Limb (tissue), 2 donors: Measurements from ENCODE around the gene EPHB3.

Source experiments
- DNase-seq, 2 donors: peaks; one replicate each; pipeline ENCODE4 v3.0.0-alpha.2; 2016; ENCODE audit errors: extremely low spot score in 2 of 2

The EPHB3 gene

DNA sequence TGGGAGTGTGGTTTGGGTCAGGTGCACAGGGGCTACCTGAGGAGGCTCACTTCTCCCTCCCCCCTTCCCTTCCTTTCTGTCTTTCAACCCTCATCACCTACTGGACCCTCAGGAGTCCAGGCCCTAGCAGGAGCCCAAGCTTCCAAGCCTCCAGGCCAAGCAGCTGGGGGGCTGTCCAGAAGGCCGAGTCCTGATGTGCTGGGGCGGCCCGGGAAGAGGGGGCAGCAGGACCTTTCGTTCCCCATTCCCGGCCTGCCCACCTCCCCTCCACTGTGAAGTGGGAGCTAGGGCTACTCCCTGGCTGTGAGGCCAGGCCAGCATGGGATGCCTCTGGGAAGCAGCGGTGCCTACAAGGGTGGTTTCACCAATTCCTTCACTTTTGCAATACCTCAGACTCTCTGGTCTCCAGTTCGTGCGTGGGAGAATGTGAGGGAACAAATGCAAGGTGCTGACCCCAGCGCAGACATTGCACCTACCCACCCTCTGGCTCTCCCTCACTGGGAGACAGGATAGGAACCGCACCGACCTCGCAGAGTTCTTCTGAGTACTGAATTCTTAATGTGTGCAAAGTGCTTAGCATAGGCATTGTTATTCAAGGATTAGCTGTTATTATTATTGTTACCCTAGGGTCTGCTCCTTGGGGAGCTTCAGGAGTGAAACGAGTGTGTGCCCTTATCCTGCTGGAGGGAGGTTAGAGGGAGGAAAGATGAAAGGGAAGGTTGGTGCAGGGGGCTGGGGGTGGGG is 2.5 kb downstream of the EPHB3 start:
- DNase-seq, result peak in 1 of 2 donors; percentile 28

DNA sequence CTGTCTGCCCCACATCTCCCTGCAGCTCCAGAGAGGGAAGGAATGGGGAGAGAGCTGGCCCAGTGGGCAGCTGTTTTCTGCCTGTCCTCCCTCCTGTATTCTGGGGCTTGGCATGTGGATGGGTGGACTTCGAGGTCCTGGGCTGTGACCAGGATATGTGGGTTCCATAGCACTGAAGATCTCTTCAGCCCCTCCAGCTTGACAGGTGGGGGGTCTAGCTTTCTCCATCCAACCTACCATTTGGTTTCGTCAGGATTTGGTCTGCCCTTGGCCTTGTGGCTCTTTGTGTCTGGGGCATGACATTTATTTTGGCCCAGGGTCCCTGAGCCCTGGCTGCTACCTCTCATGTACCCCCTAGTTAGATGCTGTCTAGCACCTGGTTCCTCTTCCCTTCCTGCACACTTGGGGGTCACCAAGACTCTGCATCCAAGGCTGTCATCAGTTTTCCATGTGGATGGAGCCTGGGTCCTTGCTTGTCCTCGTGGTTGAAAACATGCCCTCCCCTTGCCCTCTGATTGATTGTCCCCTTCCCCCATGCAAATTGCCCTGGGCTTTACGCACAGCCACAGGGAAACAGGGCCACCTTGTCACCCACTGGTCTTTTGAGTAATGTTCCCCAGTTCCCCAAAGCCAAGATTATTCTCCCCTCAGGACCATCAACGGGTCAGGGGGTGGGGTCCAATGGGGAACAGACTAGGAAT is 3.2 kb downstream of the EPHB3 start:
- peak in 1 of 2 donors; percentile 24 for DNase-seq

DNA sequence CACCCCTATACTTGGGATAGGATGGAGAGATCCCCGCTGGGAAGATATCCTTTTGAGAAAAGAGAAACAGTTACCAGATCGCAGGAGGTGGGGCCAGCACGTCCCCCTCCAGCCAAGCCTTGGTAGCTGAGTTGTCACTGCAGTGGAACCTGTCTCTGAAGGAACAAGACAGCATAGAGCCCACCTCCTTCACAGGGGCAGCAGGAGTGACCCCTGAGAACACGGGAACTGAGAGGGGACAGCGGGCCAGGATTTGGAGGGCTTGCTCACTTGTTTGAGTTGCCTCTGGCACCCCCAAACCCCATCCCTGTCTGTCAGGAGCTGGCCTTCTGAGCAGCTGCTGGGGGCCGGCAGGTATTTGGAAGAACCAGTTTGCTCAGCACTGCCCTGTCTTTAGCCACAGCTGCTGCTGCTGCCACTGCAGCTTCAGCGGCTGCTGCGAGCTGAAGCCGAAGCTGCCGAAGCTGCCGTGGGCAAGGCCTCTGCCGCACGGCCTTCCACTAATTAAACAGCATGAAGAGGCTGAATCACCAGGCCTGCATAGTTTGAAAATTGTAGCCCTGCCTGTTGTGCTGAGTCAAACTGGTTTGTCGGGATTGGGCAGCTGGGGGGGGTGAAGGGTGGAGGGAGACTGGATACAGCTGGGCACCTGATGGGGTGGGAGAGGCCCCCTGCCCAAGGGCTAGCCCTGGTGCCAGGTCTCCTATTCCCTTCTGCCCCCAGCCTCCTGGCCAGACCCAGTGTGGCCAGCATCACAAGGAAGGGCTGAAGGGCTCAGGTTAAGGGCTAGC is 4.0 kb downstream of the EPHB3 start:
- no peak for DNase-seq

DNA sequence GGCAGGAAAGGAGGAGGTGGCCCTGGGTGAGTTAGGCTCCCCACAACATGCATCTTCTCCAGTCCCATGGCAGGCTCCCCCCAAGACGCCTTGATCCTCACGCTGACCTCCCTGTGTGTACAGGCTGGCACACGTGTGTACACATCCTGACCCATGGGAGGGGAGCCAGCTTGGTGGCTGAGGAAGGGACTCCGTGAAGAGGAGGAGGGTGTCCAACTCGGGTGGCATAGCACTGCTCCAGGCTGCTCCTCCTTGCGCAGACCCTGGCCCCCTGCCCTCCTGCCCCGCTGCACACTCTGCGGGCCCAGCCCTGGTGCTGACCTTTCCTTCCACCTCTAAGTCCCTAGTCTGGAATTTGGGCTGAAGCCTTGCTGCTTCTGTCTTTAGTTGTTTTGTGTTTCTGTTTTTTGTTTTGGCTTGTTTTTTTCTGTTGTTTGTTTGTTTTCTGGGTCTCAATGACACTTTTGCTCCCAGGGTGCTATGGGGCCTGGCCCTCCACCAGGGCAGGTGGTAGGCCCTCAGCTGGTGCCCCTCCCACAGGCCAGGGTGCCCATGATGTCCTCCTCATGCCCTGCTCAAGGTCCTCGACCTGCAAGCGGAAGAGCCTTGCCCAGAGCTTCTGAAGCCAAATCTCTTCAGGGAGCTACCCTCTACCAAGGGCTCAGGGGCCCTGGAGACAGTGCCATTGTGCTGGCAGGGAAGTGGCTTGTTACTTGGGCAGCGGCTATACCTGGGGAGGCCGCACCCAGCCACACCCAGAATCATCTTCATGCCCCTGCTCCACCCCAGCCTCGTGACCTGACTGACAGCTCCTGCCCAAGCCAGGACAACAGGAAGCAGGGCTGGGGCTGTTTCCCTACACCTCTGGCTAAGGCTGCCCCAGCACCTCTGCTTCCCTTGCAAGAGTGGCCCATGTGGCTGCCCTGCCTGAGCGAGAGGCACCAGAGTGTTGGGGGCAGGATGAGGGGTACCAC is 5.1 kb downstream of the EPHB3 start:
- DNase-seq, result no peak

DNA sequence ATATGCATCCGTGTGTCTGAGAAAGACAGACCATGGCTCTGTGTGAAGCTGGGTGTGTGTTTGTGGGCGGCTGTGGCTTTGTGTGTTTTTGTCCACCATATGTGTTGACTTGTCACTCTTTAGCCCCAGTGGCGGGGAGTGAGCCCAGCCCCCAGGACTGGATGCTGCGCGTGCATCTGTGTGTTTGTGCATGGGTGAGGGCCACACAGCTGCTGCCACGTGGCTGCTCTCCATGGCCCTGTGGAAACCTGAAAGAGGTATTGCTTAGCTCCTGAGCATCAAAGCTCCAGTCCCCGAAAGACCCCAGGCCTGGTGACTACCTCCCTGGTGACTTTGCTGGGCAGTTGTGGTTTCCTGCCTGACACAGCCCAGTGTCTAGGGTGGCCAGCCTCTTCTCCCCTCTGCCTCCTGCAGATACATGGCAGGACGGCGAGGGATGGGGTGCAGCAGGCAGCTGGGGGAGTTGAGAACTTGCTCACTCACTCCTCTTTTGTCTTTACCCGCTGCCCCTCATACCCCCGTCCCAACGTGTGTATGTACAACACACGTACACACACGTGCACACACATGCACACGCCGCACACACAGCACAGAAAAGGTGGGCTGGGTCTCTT is 6.5 kb downstream of the EPHB3 start:
- peak in 1 of 2 donors; percentile 55 for DNase-seq

DNA sequence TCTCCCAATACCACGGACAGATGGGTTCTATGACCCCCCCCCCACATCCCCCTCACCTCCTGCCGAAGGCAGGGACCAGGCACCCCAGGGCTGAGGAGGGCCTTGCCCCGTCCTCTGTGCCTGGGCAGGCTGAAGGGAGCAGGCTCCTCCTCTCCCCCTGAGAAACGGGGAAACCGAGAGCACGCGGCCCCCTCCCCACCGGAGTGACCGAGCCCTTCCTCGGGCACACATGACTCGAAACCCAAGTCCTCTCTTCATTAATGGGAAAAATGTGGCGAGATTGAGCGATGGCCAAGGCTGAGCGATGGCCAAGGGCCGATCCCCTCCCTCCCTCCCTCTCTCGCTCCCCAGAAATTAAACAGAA is 7.0 kb downstream of the EPHB3 start:
- no peak for DNase-seq

DNA sequence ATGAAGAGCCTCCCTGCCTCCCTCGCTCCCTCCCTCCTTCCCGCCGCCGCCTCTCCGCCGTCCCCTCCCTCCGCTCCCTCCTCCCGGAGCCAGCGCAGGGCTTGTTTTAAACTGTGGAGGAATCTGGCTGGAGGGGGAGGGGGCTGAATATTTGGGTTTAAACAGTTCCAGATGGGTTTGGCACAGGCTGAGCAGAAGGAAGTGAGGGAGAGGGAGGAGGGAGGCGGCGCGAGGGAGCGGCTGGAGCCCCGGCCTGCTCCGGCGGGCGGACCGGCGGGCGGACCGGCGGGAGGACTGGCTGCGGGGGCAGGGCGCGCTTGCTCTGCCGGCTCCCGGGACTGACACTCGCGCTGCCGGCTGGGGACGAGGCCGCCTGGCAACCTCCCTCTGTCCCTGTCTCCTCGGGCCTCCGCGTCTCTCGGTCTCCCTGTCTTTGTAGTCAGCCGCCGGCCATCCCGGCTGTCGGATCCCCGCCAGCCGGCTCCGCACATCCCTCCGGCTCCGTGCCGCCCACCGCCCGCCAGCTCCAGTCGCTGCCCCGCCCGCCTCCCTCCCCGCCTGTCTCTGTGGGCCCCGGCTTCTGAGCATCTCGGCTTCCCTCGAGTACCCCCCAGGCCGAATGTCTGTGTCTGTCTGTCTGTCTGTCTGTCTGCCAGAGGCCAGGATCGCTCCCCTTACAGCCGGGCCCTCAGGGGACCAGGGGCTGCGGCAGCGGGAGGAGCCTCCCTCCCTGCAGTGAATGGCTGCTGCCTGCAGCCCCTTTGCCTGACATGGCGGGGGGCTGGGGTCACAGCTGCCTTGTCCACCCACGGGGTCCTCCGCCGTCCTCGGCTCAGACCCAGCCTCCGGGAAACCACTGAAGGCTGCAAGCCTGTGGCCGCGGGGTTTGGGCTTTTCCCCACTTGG is 7.6 kb downstream of the EPHB3 start:
- peak; percentile 93 to 97 for DNase-seq

DNA sequence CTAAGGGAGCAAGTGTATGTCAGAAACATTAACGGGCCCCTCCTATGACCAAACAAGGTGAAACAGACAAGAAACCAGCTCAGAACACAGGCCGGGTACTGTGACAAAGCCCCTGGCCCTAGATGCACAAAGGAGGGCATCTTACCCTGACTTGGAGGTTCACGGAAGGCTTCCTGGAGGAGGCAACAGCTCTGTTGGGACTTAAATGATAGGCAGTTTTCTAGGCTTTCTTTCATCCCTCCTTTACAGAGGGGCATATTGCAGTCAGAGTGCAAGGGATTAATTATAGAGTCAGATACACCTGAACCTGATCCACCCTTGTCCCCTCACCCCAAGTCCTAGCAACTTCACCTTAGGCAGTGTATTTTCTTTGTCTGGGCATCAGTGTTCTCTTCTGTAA is 8.4 kb downstream of the EPHB3 start:
- no peak for DNase-seq

DNA sequence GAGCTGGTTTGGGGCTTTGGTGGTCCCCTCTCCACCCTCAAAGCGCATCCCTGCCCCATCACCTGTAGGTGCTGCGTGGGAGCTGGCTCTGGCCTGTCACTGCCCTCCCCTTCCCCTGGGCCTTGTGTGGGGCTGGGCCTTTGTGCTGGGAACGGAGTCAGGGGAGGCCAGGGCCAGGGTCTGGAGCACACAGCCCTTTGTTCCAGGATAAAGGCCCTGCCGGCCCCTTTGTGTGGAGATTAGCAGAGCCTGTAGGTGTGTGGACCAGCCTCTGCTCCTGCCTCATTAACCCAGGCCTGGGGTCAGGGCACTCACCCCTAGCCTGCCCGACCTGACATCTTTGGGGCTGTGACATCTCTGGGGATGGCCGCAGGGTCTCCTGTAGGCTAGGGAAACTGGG is 8.9 kb downstream of the EPHB3 start:
- DNase-seq, result peak in 1 of 2 donors; percentile 31

DNA sequence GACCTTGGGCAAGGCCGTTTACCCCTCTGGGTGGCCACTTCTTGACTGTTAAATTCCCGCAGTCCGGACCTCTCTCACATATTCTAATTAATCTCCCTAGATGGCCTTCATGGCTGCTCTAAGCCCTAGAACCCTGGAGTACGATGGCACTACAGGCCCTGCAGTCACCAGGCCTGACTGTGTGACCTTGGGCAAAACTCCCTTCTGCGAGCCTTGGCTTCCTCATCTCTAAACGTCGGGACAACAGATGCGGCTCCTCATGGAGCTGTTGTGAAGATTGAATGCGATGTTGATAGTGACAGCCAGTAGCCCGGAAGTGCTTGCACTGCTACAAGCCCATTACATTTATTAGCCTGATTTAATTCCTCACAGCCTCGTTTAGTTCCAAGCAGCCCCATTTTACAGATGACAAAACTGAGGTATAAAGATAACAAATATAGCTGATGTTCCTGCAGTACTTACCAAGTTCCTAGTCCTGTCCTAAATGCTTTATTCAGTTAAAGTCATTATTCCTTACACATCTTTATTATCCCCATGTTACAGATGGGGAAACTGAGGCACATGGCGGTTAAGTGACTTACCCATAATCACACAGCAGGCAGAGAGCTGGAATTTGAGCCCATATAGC is 10.3 kb downstream of the EPHB3 start:
- no peak for DNase-seq

DNA sequence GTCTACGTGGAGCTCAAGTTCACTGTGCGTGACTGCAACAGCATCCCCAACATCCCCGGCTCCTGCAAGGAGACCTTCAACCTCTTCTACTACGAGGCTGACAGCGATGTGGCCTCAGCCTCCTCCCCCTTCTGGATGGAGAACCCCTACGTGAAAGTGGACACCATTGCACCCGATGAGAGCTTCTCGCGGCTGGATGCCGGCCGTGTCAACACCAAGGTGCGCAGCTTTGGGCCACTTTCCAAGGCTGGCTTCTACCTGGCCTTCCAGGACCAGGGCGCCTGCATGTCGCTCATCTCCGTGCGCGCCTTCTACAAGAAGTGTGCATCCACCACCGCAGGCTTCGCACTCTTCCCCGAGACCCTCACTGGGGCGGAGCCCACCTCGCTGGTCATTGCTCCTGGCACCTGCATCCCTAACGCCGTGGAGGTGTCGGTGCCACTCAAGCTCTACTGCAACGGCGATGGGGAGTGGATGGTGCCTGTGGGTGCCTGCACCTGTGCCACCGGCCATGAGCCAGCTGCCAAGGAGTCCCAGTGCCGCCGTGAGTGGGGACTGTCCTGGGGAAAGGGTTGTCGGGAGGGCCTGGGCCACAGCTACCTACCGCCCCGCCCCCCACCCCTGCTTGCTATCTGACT is 11.2 kb downstream of the EPHB3 start:
- DNase-seq, result no peak

DNA sequence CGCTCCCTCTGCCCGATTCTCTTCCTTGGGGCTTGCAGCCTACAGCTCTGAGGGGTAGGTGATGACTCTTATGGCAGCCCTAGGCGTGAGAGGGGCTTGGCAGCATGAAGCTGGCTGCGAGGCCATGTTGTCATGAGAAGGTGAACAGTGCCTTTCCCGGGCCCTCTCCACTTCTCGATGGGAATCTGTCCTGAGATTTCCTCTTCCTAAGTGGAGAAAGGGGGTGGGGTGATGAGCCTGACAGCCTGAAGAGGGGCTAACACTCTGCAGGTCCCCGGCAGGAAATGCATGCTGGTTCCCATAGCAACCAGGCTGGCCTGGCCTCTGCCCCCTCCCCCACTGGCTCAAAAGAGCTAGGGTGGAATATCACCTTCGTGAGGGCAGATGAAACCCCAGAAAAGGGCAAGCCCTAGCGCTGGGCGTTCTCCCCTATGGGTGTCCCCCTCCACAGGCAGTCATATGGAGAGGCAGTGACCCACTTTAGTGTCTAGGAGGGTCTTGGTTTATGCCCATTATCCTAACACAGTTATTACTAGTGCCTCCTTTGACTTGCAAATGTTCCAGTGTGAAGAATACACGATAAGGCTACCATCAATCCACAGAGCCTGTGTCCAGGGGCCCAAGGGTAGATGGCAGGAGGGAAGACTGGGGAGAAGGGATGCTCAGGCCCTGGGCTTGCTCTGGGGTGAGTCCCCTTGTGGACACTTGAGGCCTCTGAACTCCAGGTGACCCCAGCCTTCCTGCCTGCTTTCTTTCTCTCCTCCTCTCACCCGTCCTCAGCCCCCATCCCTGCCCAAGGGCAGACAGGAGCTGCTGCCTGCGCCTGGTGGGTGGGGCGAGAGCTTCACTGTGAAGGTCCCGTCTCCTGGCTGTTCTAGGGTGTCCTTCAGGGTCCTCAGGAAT is 13.2 kb downstream of the EPHB3 start:
- DNase-seq, result no peak

DNA sequence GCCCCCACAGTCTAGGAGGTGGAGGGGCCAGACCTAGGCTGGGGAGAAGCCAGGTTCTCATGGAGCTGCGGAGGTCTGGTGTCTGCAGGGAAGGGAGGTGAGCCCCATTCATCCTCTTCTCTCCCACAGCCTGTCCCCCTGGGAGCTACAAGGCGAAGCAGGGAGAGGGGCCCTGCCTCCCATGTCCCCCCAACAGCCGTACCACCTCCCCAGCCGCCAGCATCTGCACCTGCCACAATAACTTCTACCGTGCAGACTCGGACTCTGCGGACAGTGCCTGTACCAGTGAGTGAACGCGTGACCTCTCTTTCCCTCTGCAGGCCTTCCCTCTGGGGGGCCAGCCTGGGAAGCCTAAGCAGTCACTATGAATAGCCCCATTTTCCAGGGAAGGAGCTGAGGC is 14.1 kb downstream of the EPHB3 start:
- no peak for DNase-seq

DNA sequence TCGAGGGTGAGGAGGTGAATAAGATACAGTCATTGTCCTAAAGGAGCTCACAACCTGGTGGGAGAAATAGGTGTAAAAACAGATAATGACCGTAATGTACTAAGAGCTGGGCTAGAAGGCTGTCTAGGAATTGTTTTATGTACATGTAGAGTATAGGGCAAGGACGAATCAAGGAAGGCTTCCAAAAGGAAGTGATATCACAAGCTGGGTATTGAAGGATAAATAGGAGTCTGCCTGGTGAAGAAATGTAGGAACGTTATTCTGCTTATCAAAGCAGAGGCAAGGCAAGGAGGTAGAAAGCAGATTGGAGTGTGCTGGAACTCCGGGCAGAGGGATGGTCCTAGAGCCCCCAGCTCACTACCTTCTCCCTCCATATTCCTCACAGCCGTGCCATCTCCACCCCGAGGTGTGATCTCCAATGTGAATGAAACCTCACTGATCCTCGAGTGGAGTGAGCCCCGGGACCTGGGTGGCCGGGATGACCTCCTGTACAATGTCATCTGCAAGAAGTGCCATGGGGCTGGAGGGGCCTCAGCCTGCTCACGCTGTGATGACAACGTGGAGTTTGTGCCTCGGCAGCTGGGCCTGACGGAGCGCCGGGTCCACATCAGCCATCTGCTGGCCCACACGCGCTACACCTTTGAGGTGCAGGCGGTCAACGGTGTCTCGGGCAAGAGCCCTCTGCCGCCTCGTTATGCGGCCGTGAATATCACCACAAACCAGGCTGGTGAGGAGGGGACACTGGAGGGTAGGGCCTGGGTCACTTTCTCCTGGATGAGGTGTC is 15.1 kb downstream of the EPHB3 start:
- DNase-seq, result no peak

DNA sequence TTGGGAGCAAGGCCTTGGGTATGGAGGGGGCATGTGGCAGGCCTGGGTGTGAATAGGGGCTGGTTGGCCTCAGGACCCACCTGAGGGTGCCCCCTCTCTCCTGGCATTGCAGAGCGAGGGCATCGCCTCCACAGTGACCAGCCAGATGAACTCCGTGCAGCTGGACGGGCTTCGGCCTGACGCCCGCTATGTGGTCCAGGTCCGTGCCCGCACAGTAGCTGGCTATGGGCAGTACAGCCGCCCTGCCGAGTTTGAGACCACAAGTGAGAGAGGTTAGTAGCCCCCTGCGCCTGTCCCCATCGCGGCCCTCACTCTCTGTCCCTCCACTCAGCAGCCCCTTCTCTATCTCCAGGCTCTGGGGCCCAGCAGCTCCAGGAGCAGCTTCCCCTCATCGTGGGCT is 16.0 kb downstream of the EPHB3 start:
- DNase-seq, result no peak

DNA sequence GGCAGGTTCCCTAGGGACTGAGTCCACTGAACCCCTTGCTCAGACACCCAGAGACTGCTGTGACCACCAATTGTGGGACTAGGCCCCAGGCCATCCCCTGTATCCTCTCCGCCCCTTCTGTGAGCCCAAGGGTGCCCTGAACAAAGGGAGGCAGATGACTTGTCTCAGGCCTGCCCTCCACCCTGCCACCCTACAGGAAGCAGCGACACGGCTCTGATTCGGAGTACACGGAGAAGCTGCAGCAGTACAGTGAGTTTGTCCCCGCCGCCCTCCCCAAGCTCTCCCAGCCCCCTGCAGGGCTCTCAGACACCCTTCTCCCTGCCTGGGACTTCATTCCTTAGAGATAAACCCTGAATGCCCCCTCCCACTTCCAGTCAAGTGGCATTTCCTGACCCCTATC is 16.6 kb downstream of the EPHB3 start:
- no peak for DNase-seq

DNA sequence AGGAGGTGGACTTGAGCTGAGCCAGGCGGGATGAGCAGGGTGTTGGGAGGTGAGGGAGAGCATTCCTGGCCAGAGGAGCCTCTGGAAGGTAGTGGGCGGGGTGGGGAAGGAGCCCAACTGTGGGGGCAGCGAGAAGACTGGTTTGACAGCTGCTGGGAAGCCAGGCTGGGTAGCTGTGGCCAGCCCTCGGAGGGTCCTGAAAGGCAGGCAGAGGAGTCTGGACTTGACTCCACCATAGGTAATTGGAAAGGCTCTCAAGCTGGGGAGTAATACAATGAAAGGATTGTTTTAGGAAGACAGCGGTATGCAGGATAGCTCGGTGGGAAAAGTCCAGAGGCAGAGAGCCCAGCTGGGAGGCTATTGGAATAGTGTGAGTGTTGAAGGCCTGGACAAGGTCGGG is 17.2 kb downstream of the EPHB3 start:
- DNase-seq, result no peak
